ENCODE results near the gene SCLY. TPM values are rescaled to one million over a fixed set of nuclear protein-coding genes. Genes with fewer than 3 reads are reported as not detected.

The SCLY gene
- total and polyA plus RNA-seq, 2 of the 13 experiments (the other 11 are each of a cell fraction or from before 2014, with no cell fraction given), result 27.9 to 38.6 TPM

DNA sequence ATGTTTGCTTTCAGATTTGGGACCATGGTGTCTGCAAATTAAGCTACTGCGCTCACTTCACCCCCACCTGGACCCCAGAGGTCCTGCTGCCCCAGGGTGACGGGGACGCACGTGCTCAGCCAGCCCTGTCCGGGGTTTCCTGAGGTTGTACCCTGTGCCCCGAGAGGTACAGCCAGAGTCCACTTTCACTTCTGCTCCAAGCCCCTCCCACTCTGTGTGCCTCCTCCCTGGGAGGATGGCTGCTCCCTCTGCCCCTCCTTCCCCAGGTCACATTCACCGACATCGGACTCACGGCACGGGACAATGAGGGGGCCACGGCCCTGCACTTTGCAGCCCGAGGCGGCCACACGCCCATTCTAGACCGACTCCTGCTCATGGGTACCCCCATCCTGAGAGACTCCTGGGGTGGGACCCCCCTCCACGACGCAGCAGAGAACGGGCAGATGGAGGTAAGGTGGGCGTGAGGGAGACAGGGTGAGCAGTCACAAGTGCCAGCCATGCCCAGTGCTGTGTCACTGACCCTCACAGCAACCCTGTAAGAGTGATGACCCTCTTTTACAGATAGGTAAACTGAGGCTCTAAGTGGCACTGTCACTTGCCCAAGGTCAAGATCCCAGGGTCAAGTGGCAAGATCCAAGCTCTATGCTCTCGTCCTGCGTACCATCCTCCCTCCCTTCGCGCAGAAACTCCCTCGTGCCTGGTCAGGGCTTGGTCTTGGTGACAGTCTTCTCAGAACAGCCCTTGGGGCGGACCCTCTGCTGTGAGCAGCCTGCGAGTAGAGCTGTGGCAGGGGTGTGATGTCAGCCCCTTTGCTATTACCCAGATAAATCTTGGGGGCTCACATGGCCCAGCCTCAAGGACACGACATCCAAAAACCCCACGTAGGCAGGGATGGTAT is 47.0 kb downstream of the SCLY start (continued):
- 0 out of 2 replicates have a peak, but pooled peaks have one; percentile 24 for TF ChIP-seq MEIS2 (CRISPR knock-in tag; IDR thresholded peaks at IDR 0.05)
- TF ChIP-seq SIX1 (CRISPR knock-in tag; IDR thresholded peaks at IDR 0.05; ENCODE audit: borderline replicate concordance), result no peak
- TF ChIP-seq MAX (IDR thresholded peaks at IDR 0.05), result peak; percentile 97
- TF ChIP-seq ZNF101 (CRISPR knock-in tag; IDR thresholded peaks at IDR 0.05; ENCODE audit: borderline replicate concordance, low read depth), result no peak
- TF ChIP-seq, protein P1, sequence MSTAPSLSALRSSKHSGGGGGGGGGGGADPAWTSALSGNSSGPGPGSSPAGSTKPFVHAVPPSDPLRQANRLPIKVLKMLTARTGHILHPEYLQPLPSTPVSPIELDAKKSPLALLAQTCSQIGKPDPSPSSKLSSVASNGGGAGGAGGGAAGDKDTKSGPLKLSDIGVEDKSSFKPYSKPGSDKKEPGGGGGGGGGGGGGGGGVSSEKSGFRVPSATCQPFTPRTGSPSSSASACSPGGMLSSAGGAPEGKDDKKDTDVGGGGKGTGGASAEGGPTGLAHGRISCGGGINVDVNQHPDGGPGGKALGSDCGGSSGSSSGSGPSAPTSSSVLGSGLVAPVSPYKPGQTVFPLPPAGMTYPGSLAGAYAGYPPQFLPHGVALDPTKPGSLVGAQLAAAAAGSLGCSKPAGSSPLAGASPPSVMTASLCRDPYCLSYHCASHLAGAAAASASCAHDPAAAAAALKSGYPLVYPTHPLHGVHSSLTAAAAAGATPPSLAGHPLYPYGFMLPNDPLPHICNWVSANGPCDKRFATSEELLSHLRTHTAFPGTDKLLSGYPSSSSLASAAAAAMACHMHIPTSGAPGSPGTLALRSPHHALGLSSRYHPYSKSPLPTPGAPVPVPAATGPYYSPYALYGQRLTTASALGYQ (CRISPR knock-in tag; IDR thresholded peaks at IDR 0.05), result no peak
- TF ChIP-seq REPIN1 (CRISPR knock-in tag; IDR thresholded peaks at IDR 0.05; ENCODE audit: borderline replicate concordance, low read depth), result peak; percentile 56; the same call in 1 of the 2 replicates
- TF ChIP-seq, protein P2, sequence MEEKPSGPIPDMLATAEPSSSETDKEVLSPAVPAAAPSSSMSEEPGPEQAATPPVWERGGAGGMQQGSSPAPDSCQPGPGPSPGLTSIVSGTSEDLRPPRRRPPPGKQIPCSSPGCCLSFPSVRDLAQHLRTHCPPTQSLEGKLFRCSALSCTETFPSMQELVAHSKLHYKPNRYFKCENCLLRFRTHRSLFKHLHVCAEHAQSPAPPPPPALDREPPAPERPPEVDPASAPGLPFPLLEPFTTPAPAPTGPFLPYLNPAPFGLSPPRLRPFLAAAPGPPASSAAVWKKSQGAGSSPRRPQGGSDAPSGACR (CRISPR knock-in tag; IDR thresholded peaks at IDR 0.05), result 0 out of 2 replicates have a peak, but pooled peaks have one; percentile 42
- peak; percentile 81; the same call in 1 of the 2 replicates for TF ChIP-seq ZNF614 (CRISPR knock-in tag; IDR thresholded peaks at IDR 0.05; ENCODE audit: borderline replicate concordance)
- no peak for TF ChIP-seq SRSF9 (IDR thresholded peaks at IDR 0.05; ENCODE audit: borderline replicate concordance, insufficient read depth, low read depth, low read length, poor library complexity, severe bottlenecking)
- 0 out of 2 replicates have a peak, but pooled peaks have one; percentile 51 for TF ChIP-seq SIX4 (CRISPR knock-in tag; IDR thresholded peaks at IDR 0.05)
- TF ChIP-seq KDM2A (CRISPR knock-in tag; IDR thresholded peaks at IDR 0.05; ENCODE audit: borderline replicate concordance, low read depth), result peak; percentile 36
- TF ChIP-seq GPN1 (CRISPR knock-in tag; IDR thresholded peaks at IDR 0.05; ENCODE audit: borderline replicate concordance), result no peak
- no peak for TF ChIP-seq FIP1L1 (IDR thresholded peaks at IDR 0.05; ENCODE audit: borderline replicate concordance, insufficient read depth, low read depth, low read length)
- TF ChIP-seq, protein P3, sequence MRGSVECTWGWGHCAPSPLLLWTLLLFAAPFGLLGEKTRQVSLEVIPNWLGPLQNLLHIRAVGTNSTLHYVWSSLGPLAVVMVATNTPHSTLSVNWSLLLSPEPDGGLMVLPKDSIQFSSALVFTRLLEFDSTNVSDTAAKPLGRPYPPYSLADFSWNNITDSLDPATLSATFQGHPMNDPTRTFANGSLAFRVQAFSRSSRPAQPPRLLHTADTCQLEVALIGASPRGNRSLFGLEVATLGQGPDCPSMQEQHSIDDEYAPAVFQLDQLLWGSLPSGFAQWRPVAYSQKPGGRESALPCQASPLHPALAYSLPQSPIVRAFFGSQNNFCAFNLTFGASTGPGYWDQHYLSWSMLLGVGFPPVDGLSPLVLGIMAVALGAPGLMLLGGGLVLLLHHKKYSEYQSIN (CRISPR knock-in tag; IDR thresholded peaks at IDR 0.05; ENCODE audit: borderline replicate concordance), result no peak
- TF ChIP-seq FOSL2 (CRISPR knock-in tag; IDR thresholded peaks at IDR 0.05), result no peak
- TF ChIP-seq EZH2 (conservative IDR thresholded peaks at IDR 0.05; ENCODE audit: low read depth, low read length), result no peak
- no peak for TF ChIP-seq ZNF329 (CRISPR knock-in tag; IDR thresholded peaks at IDR 0.05; ENCODE audit: low read depth)
- no peak for TF ChIP-seq ZNF260 (CRISPR knock-in tag; IDR thresholded peaks at IDR 0.05; ENCODE audit: borderline replicate concordance, low read depth)
- TF ChIP-seq, protein P4, sequence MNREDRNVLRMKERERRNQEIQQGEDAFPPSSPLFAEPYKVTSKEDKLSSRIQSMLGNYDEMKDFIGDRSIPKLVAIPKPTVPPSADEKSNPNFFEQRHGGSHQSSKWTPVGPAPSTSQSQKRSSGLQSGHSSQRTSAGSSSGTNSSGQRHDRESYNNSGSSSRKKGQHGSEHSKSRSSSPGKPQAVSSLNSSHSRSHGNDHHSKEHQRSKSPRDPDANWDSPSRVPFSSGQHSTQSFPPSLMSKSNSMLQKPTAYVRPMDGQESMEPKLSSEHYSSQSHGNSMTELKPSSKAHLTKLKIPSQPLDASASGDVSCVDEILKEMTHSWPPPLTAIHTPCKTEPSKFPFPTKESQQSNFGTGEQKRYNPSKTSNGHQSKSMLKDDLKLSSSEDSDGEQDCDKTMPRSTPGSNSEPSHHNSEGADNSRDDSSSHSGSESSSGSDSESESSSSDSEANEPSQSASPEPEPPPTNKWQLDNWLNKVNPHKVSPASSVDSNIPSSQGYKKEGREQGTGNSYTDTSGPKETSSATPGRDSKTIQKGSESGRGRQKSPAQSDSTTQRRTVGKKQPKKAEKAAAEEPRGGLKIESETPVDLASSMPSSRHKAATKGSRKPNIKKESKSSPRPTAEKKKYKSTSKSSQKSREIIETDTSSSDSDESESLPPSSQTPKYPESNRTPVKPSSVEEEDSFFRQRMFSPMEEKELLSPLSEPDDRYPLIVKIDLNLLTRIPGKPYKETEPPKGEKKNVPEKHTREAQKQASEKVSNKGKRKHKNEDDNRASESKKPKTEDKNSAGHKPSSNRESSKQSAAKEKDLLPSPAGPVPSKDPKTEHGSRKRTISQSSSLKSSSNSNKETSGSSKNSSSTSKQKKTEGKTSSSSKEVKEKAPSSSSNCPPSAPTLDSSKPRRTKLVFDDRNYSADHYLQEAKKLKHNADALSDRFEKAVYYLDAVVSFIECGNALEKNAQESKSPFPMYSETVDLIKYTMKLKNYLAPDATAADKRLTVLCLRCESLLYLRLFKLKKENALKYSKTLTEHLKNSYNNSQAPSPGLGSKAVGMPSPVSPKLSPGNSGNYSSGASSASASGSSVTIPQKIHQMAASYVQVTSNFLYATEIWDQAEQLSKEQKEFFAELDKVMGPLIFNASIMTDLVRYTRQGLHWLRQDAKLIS (CRISPR knock-in tag; IDR thresholded peaks at IDR 0.05), result no peak
- 0 out of 2 replicates have a peak, but pooled peaks have one; percentile 46 for TF ChIP-seq MED1 (CRISPR knock-in tag; IDR thresholded peaks at IDR 0.05)
